ENCODE results near the gene CCDC91. TPM values are rescaled to one million over a fixed set of nuclear protein-coding genes. Genes with fewer than 3 reads are reported as not detected.

The CCDC91 gene
- total and polyA plus RNA-seq, 9 of the 15 experiments (the other 6 are each of a cell fraction or from before 2014, with no cell fraction given): 10.1 to 31.1 (median 26.3) TPM

- TF ChIP-seq BRF2 (IDR thresholded peaks at IDR 0.05; ENCODE audit: borderline replicate concordance, insufficient read depth, insufficient read length) (no peak), HDAC2 (IDR thresholded peaks at IDR 0.05) (peak; percentile 69), CTCF (IDR thresholded peaks at IDR 0.05 in 2 of 3, conservative IDR thresholded peaks at IDR 0.05 in 1 of 3; ENCODE audit: insufficient read depth in 2 of 3, low read depth in 1 of 3, low read length in 3 of 3) (no peak), THAP7 (CRISPR knock-in tag; IDR thresholded peaks at IDR 0.05) (no peak), ZBTB26 (CRISPR knock-in tag; IDR thresholded peaks at IDR 0.05) (0 out of 2 replicates have a peak, but pooled peaks have one; percentile 23), KDM5B (IDR thresholded peaks at IDR 0.05; ENCODE audit: insufficient replicate concordance, low read depth, low read length) (no peak), ZNF12 (CRISPR knock-in tag; IDR thresholded peaks at IDR 0.05) (no peak), SMAD4 (CRISPR knock-in tag; conservative IDR thresholded peaks at IDR 0.05) (peak; percentile 72), ILK (tag; IDR thresholded peaks at IDR 0.05; ENCODE audit: borderline replicate concordance, low read depth) (no peak), SMAD1 (IDR thresholded peaks at IDR 0.05; ENCODE audit: low read depth, low read length, partially characterized antibody) (no peak), ZNF639 (CRISPR knock-in tag; conservative IDR thresholded peaks at IDR 0.05 in 1 of 2, IDR thresholded peaks at IDR 0.05 in 1 of 2) (no peak), NR0B1 (IDR thresholded peaks at IDR 0.05; ENCODE audit: partially characterized antibody) (no peak), KDM1A (IDR thresholded peaks at IDR 0.05) (peak; percentile 88 to 92), ZFP1 (CRISPR knock-in tag; IDR thresholded peaks at IDR 0.05) (no peak), COPS2 (conservative IDR thresholded peaks at IDR 0.05) (no peak), SMC3 (conservative IDR thresholded peaks at IDR 0.05; ENCODE audit: insufficient read depth, low read depth, low read length) (no peak), ZNF311 (CRISPR knock-in tag; IDR thresholded peaks at IDR 0.05) (peak; percentile 66; the same call in 1 of the 2 replicates), ATF1 (CRISPR knock-in tag; IDR thresholded peaks at IDR 0.05) (no peak), ATF1 (tag; IDR thresholded peaks at IDR 0.05) (peak; percentile 39; the same call in 1 of the 2 replicates)
Observed at GRCh38 chr12:28192125-28192524, 1.9 kb downstream of the CCDC91 start (continued).
